OCI-LY3 (cell line): ENCODE measurements around the gene SYNDIG1.

ENCODE experiments used
- H2AFZ ChIP-seq: fragments of 200-600, 300-600 bp; shearing (Covaris generic); 2 replicates; pipeline ENCODE4 v1.6.0; 2014; ENCODE audit warnings: antibody characterized with exemption, low read depth, low read length
- H3K27ac ChIP-seq: fragments of 200-600, 300-600 bp; sonication (generic); 2 replicates; pipeline ENCODE4 v1.5.1; 2014; ENCODE audit warnings: mild to moderate bottlenecking, low read length, moderate library complexity, mixed read lengths
- H3K27me3 ChIP-seq: fragments of 200-600, 300-600 bp; sonication (generic); 2 replicates; pipeline ENCODE4 v1.6.1; 2014; ENCODE audit warnings: low read depth, low read length, mixed read lengths
- H3K36me3 ChIP-seq: fragments of 200-600, 300-600 bp; sonication (generic); replicated peaks from 2 replicates; pipeline ENCODE3; 2014; ENCODE audit warnings: low read depth, low read length, mixed read lengths
- H3K4me1 ChIP-seq: fragments of 300-600, 200-600 bp; sonication (generic); 2 replicates; pipeline ENCODE4 v1.6.1; 2014; ENCODE audit warnings: low read length, mixed read lengths
- H3K4me2 ChIP-seq: fragments of 200-600, 300-600 bp; sonication (generic); 2 replicates; pipeline ENCODE4 v1.6.1; 2014; ENCODE audit warnings: low read length, mixed read lengths
- H3K4me3 ChIP-seq: fragments of 300-600, 200-600 bp; sonication (generic); 2 replicates; pipeline ENCODE4 v1.5.1; 2014; ENCODE audit warnings: antibody characterized with exemption, mild to moderate bottlenecking, low read length, moderate library complexity
- H3K79me2 ChIP-seq: fragments of 300-600, 200-600 bp; shearing (Covaris generic); 2 replicates; pipeline ENCODE4 v1.6.1; 2014; ENCODE audit warnings: mild to moderate bottlenecking, low read length, mixed read lengths
- H3K9ac ChIP-seq: fragments of 300-600, 200-600 bp; shearing (Covaris generic); 2 replicates; pipeline ENCODE4 v1.6.0; 2014; ENCODE audit warnings: mild to moderate bottlenecking, low read length, moderate library complexity
- H3K9me3 ChIP-seq: fragments of 200-600, 300-600 bp; shearing (Covaris generic); 2 replicates; pipeline ENCODE4 v1.6.1; 2014; ENCODE audit warnings: low read length, mixed read lengths; ENCODE audit not compliant: insufficient read depth
- H4K20me1 ChIP-seq: fragments of 200-600, 300-600 bp; sonication (generic); 2 replicates; pipeline ENCODE4 v1.6.1; 2016; ENCODE audit warnings: low read length, mixed read lengths; ENCODE audit not compliant: insufficient read depth
- CTCF ChIP-seq: fragments of 200-600, 300-600 bp; sonication (generic); IDR thresholded peaks from 2 replicates; pipeline ENCODE4 v1.5.1; 2014; ENCODE audit warnings: antibody characterized with exemption, low read length, low read depth
- EZH2phosphoT487 ChIP-seq: fragments of 200-600 bp; shearing (Covaris generic); IDR thresholded peaks from 2 replicates; pipeline ENCODE4 v1.6.1; 2018; ENCODE audit warnings: antibody characterized with exemption, mixed run types, low read depth

SYNDIG1 gene

GRCh38 chr20:24531631-24532419, 62.4 kb downstream of the SYNDIG1 start:
- Histone ChIP-seq H2AFZ (no peak overlapping the region), H3K36me3 (no peaks in the 10 kb centered on the region), H3K27me3 (0 out of 2 replicates have a peak, but pooled peaks cover 10% of the 10 kb centered on the region), H4K20me1 (no peaks in the 10 kb centered on the region), H3K27ac (no peak overlapping the region), H3K4me1 (peaks cover 5% of the 10 kb centered on the region; the same call in 1 of the 2 replicates), H3K4me2 (0 out of 2 replicates have a peak overlapping the region, but pooled peaks have one; percentile 1), H3K4me3 (no peak overlapping the region), H3K9me3 (no peaks in the 10 kb centered on the region; the same call in 1 of the 2 replicates), H3K9ac (no peak overlapping the region), H3K79me2 (no peaks in the 10 kb centered on the region)
- TF ChIP-seq CTCF = no peak
- TF ChIP-seq EZH2phosphoT487 = no peak

- H3K4me3 ChIP-seq = no peak overlapping the region
- no peaks in the 10 kb centered on the region for H3K36me3 ChIP-seq
- H2AFZ ChIP-seq = no peak overlapping the region
- H3K27ac ChIP-seq = no peak overlapping the region
- no peaks in the 10 kb centered on the region for H3K79me2 ChIP-seq
- 0 out of 2 replicates have a peak, but pooled peaks cover 15% of the 10 kb centered on the region for H3K27me3 ChIP-seq
- TF ChIP-seq CTCF (peak; percentile 46), EZH2phosphoT487 (no peak)
- no peaks in the 10 kb centered on the region; the same call in 1 of the 2 replicates for H3K9me3 ChIP-seq
- H4K20me1 ChIP-seq = no peaks in the 10 kb centered on the region
- H3K4me2 ChIP-seq = no peak overlapping the region
- no peak overlapping the region for H3K9ac ChIP-seq
- peaks cover 5% of the 10 kb centered on the region; the same call in 1 of the 2 replicates for H3K4me1 ChIP-seq
These were observed 64.0 kb downstream of the SYNDIG1 start for GRCh38 chr20:24533449-24533848.

- no peak overlapping the region for H3K27ac ChIP-seq
- no peaks in the 10 kb centered on the region; the same call in 1 of the 2 replicates for H3K9me3 ChIP-seq
- peaks cover 15% of the 10 kb centered on the region; the same call in 1 of the 2 replicates for H3K27me3 ChIP-seq
- no peak overlapping the region for H3K9ac ChIP-seq
- TF ChIP-seq EZH2phosphoT487 = no peak
- TF ChIP-seq CTCF = no peak
- no peak overlapping the region for H2AFZ ChIP-seq
- H3K79me2 ChIP-seq = no peaks in the 10 kb centered on the region
- H3K36me3 ChIP-seq = no peaks in the 10 kb centered on the region
- H3K4me2 ChIP-seq = no peak overlapping the region
- H3K4me3 ChIP-seq = no peak overlapping the region
- H4K20me1 ChIP-seq = no peaks in the 10 kb centered on the region
- H3K4me1 ChIP-seq = peaks cover 5% of the 10 kb centered on the region; the same call in 1 of the 2 replicates
These were observed 64.9 kb downstream of the SYNDIG1 start for GRCh38 chr20:24534282-24534681.

GRCh38 chr20:24535941-24536730, 66.7 kb downstream of the SYNDIG1 start:
- H3K36me3 ChIP-seq = peaks cover 5% of the 10 kb centered on the region
- H3K27me3 ChIP-seq = peaks cover 15% of the 10 kb centered on the region; the same call in 1 of the 2 replicates
- H2AFZ ChIP-seq = no peak overlapping the region
- no peak overlapping the region for H3K4me2 ChIP-seq
- no peak overlapping the region for H3K4me3 ChIP-seq
- no peak overlapping the region for H3K9ac ChIP-seq
- no peaks in the 10 kb centered on the region for H3K79me2 ChIP-seq
- no peaks in the 10 kb centered on the region; the same call in 1 of the 2 replicates for H3K9me3 ChIP-seq
- H4K20me1 ChIP-seq = no peaks in the 10 kb centered on the region
- no peak for TF ChIP-seq CTCF
- TF ChIP-seq EZH2phosphoT487 = no peak
- no peak overlapping the region for H3K27ac ChIP-seq
- H3K4me1 ChIP-seq = peaks cover 14% of the 10 kb centered on the region
